Forelimb muscle (tissue), 1 donor: ENCODE results near the gene KRT12. TPM values are rescaled to one million over a fixed set of nuclear protein-coding genes. Genes with fewer than 3 reads are reported as not detected.

Source experiments
- DNase-seq: peaks from one replicate; pipeline ENCODE4 v3.0.0-alpha.2; 2013; ENCODE audit warnings: low read depth
- polyA plus RNA-seq: library from polyadenylated mRNA; unstranded; fragments of 120-200 nt; gene quantifications from one replicate; pipeline ENCODE4 v1.2.1, GENCODE V29; 2013; ENCODE audit not compliant: insufficient read length

KRT12 gene
- polyA plus RNA-seq, 1 donor: 0.08 TPM

DNA sequence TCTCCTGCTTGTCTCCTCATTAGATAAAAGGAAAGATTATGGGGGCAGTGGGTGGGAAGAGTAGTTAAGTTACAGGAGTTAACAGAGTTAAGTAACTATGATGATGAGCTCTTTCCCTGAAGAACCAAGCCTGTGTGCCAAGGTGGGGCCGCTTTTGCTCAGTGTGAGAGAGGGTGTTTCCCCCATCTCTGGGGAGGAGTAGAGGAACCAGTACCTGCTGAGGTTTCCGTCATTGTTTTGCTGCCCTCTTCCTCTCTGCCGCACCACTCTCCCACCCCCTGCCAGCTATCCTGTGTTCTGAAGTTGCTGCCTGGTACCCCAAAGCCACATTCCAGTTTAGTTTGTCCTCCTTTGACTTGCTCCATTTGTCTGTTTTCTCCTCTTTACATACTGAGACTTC is 23.8 kb downstream of the KRT12 start:
- no peak for DNase-seq

DNA sequence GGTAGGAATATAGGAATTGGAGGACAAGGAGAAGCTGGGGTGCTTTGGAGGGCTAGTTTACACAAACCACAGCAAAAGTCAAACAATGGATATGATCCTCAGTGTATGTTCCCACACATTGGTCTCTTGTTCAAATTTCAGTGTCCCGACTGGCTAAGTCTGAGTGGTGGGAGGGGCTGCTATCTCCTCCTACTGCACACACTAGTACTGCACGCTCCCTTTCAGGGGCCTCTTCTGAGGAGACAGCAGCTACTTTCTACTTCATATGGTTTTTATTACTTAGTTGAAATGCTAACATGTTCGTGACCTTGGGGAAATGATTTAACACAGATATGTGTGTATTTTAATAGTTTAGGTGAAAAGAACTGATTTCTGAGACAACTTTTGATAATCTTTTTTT is 25.8 kb downstream of the KRT12 start:
- DNase-seq: no peak

DNA sequence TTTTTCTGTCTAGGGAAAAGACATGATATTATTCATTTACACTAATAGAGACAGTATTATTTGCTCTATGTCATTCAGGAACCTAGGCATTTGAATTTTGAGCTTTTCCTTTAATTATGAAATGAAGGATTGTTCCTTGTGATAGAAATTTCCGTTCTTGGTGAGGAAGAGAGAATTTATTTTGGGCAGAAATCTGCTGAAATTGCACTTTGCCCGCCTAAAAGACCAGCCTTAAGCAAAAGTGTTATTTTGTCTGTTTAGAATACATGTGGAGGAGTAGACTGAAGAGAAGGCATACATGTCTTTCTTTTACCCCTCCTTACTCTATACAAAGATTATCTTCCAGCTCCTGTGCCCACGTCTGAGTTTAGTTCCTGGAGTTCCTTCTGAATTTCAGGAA is 27.8 kb downstream of the KRT12 start:
- no peak for DNase-seq

DNA sequence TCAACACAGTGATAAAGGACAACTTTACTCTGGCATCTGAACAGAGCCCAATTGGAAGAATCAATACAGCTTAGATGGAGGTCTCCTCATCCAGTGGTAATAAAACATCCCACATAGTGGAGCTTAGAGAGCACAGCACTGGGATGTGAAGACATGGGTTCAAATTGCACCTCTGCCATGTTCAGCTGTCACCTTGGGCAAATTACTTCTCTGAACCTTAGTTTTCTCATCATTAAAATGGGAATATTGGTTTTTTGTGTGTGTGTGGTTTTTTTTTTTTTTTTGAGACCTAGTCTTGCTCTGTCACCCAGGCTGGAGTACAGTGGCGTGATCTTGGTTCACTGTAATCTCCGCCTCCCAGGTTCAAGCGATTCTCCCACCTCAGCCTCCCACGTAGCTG is 31.0 kb downstream of the KRT12 start:
- DNase-seq: no peak

DNA sequence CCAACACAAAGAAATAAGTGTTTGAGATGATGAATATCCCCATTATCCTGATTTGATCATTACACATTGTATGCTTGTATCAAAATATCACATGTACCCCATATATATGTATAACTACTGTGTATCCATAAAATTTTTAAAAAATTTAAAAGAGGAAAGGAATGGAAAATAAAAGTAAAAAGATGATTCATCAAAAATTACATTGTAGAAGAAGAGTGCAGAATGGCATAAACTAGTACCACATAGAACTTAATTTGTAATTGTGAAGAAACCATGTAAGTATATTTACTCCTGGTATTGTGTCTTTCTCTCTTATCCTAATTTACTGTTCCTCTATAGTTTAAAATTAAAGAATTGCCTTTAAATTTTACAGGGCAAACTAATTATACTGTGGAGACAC is 33.1 kb downstream of the KRT12 start:
- no peak for DNase-seq

DNA sequence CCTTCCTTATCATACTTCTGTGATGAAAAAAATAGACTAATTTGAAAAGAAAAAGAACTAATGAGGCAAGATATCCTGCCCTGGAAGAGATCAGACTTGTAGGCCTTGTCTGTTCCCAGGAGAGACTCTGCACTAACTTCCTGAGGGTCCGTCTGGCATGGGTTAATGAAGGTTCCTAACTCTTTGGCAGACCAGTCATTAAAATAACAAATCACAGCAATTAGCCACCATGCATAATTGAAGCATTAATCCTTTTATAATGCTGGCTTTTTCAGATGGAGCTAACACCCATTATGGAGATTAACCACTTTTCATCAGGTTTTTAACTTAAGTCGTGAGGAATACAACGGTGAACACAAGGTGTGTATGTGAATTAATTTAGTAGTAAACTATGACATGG is 34.2 kb downstream of the KRT12 start:
- no peak for DNase-seq

DNA sequence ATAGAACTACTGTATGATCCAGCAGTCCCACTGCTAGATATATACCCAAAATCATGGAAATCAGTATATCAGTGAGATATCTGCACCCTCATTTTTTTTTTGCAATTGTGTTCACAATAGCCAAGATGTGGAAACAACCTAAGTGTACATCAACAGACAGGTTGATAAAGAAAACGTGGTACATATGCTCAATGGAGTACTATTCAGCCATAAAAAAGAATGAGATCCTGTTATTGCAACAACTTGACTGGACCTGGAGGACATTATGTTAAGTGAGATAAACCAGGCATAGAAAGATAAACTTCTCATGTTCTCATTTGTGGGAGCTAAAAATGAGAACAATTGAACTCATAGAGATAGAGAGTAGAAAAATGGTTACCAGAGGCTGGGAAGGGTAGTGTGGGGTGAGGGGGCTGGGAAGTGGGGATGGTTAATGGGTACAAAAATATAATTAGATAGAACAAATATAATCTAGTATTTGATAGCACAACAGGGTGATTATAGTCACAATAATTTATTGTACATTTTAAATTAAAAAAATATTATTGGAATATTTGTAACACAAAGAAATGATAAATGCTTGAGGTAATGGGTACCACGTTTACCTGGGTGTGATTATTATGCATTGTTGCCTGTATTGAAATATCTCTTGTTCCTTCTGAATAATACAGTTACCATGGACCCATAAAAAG is 36.8 kb downstream of the KRT12 start:
- DNase-seq: no peak

DNA sequence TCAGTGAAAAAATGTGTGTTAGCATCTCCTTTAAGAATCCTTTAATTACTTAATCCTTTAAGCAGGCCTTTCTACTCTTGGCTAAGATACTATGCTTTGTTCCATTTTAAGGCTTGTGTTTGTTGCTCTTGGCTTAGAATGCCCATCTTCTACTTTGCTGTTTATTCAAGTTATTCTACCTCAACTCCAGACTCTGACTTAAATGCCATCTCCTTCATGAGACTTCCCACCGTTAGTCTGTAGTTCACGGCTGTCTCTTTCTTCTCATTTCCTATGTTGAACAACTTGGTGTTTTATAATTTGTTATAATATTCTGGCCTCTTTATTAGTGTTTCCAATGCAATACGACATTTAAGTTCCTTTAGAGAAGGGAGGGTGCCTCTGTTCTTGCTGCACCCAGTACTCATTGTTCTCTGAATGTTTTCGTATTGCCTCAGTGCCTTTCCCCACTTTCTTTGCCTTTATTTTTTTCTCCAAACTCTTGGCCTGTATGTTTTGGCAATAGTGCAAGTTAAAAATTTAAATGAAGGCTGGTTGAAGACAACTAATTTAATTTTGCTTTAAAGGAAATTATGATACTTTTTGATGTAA is 38.5 kb downstream of the KRT12 start:
- no peak for DNase-seq

DNA sequence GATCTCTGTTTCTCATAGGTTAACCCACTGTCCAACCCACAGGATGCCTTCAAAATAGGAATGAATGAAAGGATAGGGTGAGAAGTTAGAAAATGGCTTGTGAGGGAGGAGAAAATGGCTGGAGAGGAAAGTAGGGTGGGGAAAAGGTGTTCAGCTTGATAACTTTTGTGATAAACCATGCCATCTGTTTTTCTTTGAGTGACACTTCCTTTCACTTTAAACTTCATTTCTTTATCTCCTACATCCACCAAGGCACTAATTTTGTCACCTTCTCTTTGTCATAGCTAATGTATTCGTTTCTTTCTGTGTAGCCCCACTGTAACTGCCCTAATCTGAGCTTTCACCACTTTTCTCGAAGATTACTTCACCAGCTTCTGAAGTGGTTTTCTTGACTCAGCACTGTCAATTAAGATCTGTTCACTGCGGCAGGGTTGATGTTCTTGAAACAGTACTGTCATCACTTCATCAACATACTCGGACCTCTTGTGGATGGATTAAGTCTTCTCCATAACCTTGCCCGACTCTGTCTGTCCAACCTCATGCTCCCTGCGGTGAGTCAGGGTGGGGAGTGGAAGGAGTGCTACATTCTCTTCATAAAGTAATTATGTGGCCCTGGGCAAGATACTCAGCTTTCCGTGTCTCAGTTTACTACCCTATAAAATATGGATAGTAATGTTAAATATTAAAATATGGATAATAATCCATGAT is 39.1 kb downstream of the KRT12 start:
- no peak for DNase-seq

DNA sequence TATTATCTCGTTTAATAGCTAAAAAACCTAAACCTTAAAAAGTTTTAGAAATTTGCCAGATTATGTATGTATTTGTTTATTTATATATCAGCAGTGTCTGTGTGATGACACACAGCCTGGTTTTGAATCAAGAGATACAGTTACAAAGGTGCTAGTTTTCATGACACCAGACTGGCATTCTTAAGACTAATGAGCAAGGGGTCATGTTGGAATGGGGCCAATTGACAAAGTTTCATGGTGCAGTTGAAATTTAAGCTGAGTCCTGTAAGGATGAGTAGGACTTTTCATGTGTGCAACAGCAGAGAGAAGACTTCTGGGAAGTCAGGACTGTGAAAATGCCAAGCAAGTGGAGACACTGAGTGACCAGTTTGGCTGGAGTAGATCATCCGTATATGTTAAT is 41.4 kb downstream of the KRT12 start:
- DNase-seq: no peak

DNA sequence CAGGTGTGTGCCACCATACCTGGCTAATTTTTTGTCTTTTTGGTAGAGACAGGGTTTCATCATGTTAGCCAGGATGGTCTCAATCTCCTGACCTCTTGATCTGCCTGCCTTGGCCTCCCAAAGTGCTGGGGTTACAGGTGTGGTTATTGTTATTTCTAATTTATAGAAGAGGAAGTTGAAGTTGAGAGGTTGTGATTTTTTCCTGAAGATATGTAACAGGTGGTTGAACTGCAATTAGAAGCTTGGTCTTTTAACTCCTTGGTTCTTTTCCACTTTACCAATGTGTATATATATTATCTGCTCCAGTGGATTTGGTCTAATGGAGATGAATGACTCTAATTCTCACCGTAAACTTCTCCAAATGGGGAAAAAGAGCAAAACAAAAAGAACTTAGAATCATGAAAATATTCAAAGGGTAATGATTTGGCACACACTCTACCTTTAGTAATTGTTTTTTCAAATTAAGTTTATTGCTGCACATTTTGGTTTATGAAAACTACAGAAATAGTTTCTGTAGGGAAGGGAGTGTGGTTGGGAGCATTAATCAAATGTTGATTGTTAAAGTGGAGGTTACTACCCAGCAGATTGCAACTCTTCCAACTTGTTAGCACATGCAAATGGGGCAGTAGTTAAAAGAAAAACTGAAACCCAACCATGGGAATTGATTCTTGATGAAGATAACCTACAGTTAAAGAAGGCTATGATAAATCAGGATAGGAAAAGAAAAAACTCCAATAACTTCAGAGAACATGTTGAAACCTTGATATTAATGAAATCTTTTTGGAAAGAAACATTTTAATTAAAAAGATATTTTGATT is 42.8 kb downstream of the KRT12 start:
- DNase-seq: no peak

DNA sequence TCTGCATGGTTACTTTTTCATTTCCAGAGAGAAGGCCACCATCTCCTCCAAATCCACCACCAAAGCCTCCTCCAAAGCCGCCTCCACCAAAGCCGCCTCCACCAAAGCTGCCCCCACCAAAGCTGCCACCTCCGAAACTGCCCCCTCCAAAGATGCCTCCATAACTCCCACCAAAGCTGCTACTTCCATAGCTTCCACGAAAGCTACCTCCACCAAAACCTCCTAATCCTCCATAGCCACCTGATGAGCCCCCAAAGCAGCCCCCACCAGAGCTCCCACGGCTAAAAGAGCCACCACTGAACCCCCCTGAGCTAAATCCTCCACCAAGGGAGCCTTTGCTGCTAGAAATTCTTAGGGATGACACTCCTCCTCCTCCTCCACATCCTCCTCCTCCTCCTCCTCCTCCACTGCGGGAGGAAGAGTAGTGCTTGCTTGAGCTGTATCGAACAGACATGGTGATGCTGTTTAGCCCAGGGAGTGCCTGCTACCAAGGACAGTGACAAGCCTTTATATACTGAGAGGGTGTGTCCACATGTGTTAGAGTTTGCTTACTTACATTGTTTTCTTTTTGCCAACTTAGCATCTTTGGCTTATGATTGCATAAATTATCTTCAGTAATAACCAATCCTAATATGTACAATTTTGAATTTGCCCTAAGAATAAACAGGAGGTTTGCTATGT is 44.8 kb downstream of the KRT12 start, which contains the start of gene KRT10:
KRT10 (minus strand) TSS at position 483 of the 681 bp plus-strand sequence; CDS start at position 454, 29 bp downstream.
- DNase-seq: no peak

DNA sequence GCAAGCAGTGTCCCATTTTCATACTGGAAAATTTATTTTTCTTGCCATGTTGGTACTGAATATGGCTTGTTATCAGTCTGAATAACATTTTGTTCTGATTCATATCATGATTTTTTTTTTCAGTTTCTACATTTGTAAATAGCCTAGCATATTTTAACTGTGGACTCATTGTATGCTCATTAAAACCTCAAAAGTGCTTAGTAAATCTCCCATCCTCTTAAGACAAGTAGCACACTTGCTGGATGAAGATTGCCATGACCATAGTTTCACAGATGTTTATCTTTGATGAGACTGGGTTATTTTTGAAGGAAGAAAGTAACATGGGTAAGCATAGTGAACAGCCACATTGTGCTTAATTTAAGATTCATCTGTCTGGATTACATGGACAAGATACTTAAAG is 45.5 kb downstream of the KRT12 start:
- no peak for DNase-seq

DNA sequence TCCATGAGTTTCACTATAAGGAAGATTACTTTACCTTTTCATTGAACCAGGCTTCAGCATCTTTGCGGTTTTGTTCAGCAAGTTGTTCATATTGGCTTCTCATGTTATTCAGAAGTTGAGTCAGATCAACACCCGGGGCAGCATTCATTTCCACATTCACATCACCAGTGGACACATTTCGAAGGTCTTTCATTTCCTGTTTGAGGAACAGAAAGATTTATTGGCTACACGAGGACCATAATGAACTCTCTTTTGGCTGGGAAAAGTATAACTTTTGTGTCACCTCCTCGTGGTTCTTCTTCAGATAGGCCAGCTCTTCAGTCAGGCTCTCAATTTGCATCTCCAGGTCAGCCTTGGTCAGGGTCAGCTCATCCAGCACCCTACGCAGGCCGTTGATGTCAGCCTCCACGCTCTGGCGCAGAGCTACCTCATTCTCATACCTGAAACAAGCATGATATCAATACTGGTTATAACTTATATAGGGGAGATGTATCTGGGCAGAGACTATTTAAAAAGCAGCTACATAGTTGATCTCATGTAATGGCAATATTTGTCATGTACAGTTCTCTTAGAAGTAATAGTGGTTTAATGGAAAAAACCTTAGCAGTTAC is 46.7 kb downstream of the KRT12 start:
- DNase-seq: no peak

DNA sequence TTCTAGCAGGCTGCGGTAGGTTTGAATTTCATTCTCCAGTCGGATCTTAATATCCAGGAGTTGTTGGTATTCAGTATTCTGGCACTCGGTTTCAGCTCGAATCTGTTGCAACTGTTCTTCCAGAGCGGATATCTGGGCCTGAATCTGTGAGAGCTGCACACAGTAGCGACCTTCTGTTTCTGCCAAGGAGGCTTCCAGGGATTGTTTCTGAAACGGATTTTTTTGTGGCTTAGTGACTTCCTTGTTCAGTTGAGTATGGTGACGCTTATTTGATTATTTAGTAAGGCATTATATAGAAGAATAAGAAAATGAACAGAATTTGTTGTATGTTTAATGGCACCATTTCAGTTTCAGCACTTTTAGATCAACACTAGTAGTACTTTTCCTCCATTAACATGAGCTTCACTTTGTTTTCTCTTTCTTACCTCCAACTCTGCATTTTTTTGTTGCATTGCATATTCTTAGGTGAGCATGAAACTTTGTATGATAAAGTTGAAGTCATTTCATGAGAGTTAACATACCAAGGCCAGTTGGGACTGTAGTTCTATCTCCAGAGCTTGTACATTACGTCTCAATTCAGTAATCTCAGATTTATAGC is 47.4 kb downstream of the KRT12 start:
- DNase-seq: no peak

DNA sequence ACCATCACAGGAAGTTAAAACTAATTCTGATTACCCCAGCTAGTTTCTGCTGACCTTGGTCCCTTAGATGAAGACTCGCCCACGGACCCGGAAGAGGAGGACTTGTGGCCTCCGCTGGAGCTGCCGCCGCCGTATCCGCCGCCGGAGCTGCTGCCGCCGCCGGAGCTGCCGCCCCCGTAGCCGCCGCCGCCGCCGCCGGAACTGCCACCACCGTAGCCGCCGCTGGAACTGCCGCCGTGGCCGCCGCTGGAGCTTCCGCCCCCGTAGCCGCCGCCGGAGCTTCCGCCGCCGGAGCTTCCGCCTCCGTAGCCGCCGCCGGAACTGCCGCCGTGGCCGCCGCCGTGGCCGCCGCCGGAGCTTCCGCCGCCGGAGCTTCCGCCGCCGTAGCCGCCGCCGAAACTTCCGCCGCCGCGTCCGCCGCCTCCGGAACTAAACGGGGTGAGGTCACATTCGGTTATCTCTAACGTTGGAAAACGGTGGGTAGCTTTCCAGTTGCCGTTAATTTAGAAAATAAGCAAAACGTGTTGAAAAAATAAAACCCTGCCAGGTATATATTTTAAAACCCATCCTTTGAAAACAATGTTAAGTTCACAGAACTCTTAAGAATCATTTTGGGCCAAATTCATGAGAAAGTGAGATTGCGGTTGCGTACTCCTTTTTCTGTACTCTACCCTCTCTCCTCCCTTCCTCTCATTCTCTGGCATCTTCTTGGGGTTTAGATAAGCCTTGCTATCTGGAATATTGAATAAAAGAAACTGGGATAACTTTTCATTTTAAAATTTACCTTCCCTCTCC is 48.1 kb downstream of the KRT12 start:
- DNase-seq: no peak

DNA sequence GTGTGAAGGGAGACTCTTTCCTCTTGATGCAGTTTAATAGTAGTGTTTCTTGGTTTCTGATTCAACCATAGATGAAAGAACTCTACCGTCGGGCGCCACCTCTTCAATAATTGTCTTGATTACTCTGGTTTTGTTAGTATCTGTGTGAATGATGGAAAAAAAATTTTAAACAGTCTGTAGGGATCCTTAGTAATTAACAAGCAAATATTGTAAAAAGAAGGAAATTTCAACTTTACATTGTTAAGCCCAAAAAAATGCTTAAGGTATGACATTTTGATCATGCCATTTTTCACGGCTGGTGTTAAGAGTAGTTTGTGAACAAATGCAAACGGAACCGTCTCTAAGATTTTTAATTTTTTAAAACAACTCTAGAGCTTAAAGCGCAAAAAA is 48.7 kb downstream of the KRT12 start:
- DNase-seq: no peak

DNA sequence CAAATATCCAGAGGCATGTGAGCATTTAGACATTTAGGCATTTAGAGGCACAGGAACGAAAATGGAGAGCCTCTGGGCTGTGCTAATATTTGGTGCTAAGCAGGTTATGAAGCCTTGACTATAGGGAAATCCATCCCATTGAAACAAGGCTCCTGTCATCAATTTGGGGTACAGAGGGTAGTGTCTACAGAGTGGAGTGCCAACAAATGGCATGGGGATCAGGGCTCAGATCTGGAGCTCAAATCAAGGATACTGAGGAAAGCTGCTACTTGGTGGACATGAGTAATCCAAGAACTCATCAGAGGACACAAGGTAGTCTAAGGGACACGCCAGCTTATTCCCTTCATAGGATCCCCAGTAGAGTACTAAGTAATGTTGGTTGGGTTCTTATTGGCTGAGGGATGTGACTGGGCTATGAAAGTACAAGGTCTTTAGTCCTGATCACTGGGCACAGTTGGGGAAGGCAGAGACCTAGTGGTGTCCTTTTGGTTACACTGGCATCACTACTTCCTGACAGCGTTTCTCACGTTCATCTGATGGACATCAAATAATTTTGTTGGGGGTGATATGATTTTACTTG is 49.8 kb downstream of the KRT12 start:
- DNase-seq: no peak

DNA sequence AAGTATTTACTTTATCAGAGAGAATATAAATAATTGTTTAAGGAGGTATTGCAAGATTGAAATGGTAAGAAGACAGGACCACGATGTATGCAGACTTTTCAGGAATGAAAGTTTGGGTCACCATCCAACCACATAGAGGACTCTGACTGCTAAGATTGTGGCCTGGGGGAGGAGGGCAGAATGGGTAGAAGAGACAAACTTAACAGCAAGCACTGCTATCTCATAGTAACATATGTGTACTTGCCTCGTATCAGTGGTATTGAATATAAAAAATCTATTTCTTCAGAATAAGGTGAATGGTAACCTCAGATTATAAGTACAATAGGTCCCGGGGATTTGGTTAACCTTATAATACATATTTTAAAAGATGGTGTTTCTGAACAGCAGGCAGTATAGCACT is 50.5 kb downstream of the KRT12 start:
- no peak for DNase-seq

DNA sequence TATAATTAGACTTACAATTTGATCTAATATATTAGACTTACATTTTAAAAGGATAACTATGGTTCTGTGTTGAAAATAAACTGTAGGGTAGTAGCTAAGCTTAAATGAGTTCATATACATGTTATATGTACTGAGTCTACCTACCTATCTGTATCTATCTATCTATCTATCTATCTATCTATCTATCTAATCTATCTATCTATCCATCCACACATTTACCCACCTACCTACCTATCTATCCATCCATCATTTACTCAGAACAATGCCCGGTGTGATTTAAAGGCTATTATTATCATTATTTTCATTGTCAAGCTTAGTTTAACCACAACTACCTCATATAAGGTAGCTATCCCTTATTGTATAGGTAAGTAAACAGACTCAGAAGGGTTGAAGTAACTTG is 51.6 kb downstream of the KRT12 start:
- no peak for DNase-seq
